Activated T-cell treated with anti-CD3 and anti-CD28 coated beads, Interleukin-2, amount 50 U/mL, for 72 hours (primary cell): ENCODE data around the gene SERPINH1. TPM values are rescaled to one million over a fixed set of nuclear protein-coding genes. Genes with fewer than 3 reads are reported as not detected.

Experiments used
- ATAC-seq, 2 donors: fragments of 150-1000 bp; cut with Tn5 transposase; replicated peaks in 1 of 2; 2 replicates each; pipeline ENCODE4 v1.10.0; 2021; ENCODE audit warnings: moderate library complexity in 2 of 2, mild to moderate bottlenecking in 1 of 2
- DNase-seq, 2 donors: peaks; one replicate each; pipeline ENCODE4 v3.0.0; 2021 to 2022; ENCODE audit warnings: mixed read lengths in 1 of 2
- H3K27ac Mint-ChIP-seq: one replicate; pipeline ENCODE4 v1.8.0; 2022; ENCODE audit warnings: mild to moderate bottlenecking, moderate library complexity, mixed read lengths
- H3K27me3 Mint-ChIP-seq: one replicate; pipeline ENCODE4 v1.8.0; 2022; ENCODE audit warnings: low read depth, mixed read lengths
- H3K36me3 Mint-ChIP-seq, 2 donors: one replicate each; pipeline ENCODE4 v1.8.0; 2022; ENCODE audit warnings: mixed read lengths in 2 of 2, mild to moderate bottlenecking in 1 of 2; ENCODE audit not compliant: insufficient read depth in 2 of 2
- H3K4me1 Mint-ChIP-seq: one replicate; pipeline ENCODE4 v1.8.0; 2022; ENCODE audit warnings: low read depth, mixed read lengths
- H3K4me3 Mint-ChIP-seq, 2 donors: one replicate each; pipeline ENCODE4 v1.8.0; 2022; ENCODE audit warnings: mild to moderate bottlenecking in 2 of 2, mixed read lengths in 2 of 2, moderate library complexity in 2 of 2
- H3K9me3 Mint-ChIP-seq, 2 donors: one replicate each; pipeline ENCODE4 v1.8.0; 2022; ENCODE audit warnings: mixed read lengths in 2 of 2
- total RNA-seq, 2 donors: library from RNA; stranded (reverse); gene quantifications; one replicate each; pipeline ENCODE4 v1.2.3, GENCODE V29; 2022

The SERPINH1 gene
- total RNA-seq, 2 donors from 2014 or later, result 17.3 to 20.4 TPM

- Mint-ChIP-seq H3K27me3 (peaks cover 13% of the 10 kb centered on the region), H3K36me3 (no peaks in the 10 kb centered on the region)
Observed at GRCh38 chr11:75525433-75526191, 36.4 kb upstream of the SERPINH1 start, which contains the start of gene GDPD5. Gene GDPD5 (minus strand): TSS chr11:75525941. CDS start chr11:75477735, 48,206 bp downstream.

DNA sequence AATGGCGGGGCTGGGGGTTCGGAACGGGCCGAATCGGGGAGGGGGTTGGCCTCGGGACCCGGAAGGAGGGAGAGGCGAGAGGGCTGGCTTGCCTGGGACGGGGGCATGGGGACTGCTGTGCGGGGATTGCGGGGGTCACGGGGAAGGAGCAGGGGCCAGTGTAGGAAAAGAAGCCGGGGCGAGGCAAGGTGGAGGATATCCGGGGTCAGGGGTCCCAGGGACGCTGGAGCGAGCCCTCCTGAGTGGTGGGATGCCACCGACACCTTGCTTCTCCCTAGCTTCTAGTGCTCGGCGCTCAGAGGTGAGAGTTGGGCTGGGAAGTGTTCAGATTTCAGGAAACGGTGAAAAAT, 35.9 kb upstream of the SERPINH1 start:
- H3K27ac Mint-ChIP-seq, result no peak overlapping the region
- no peak for ATAC-seq
- H3K4me1 Mint-ChIP-seq, result peaks cover 27% of the 10 kb centered on the region
- H3K4me3 Mint-ChIP-seq, result peak overlapping the region; percentile 76 to 85
- H3K27me3 Mint-ChIP-seq, result peaks cover 13% of the 10 kb centered on the region
- H3K9me3 Mint-ChIP-seq, result no peaks in the 10 kb centered on the region
- no peak for DNase-seq
- H3K36me3 Mint-ChIP-seq, result no peaks in the 10 kb centered on the region

More at GRCh38 chr11:75525433-75526191, 36.4 kb upstream of the SERPINH1 start, which contains the start of gene GDPD5:
- ATAC-seq (peak; percentile 90 to 95), DNase-seq (peak; percentile 92 to 93)
- H3K27ac Mint-ChIP-seq, result no peak within 1 kb of the TSS
- peaks cover 27% of the 10 kb centered on the region for H3K4me1 Mint-ChIP-seq
- H3K9me3 Mint-ChIP-seq, result no peaks in the 10 kb centered on the region
- peak within 1 kb of the TSS; percentile 83 to 85 for H3K4me3 Mint-ChIP-seq

DNA sequence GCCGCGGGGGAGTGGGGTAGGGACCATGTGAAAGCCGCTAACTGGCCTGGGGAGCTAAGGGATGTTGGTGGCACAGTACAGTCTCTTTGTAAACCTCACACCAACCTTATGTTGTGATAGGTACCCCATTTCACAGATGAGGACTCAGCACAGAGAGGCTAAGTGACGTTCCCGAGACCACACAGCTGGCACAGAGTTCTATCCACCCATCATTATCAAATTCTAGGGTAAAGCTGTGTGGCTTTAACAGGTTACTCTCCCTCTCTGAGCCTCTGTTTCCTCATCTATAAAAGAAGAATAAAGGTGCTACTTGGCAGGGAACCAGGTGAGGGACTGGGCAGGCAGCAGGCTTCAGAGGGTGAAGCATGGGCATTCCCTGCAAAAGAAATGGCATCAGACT, 34.9 kb upstream of the SERPINH1 start:
- Mint-ChIP-seq H3K27ac (no peak overlapping the region), H3K9me3 (no peaks in the 10 kb centered on the region)
- no peak for ATAC-seq

DNA sequence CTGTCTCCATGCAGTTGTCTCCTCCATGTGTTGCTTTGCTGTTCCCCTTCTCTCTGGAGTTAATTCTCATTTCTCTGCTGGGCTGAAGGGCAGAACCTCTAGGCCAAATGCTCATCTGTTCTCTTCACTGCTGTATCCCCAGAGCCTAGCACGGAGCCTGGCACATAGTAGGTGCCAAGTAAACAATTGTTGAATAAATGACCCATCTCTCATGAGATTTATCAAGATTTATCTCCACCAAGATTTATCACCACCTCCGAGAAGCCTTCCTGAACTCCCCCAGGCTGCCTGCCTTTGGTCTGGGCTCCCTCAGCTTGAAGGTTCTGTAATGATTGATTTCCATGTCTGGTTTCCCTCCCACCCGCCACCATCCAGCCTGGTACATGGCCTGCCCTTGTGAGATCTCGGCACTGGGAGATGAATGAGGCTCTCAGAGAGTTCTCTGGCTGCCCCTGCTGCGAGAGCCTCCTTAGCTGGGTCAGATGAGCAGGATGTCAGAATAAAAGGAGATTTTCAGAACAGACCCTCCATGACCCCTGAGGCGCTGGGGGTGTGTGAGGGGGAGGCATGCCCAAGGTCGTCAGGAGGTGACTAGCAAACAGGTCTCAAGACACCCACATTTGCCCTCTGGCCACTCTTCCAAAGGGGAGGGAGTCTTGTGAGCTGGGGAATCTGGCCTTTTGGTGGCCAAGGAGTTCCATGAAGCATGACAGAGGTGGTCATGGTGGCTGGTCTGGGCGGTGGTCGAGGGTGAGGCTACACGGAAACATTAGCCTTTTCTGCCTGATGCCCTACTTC, 33.9 kb upstream of the SERPINH1 start:
- no peak for ATAC-seq
- H3K36me3 Mint-ChIP-seq, result no peaks in the 10 kb centered on the region
- no peaks in the 10 kb centered on the region for H3K9me3 Mint-ChIP-seq
- peaks cover 13% of the 10 kb centered on the region for H3K27me3 Mint-ChIP-seq
- DNase-seq, result no peak
- H3K4me1 Mint-ChIP-seq, result peaks cover 37% of the 10 kb centered on the region
- peak overlapping the region; percentile 42 to 85 for H3K4me3 Mint-ChIP-seq
- no peak overlapping the region for H3K27ac Mint-ChIP-seq

More for the DNA sequence above, 34.9 kb upstream of the SERPINH1 start:
- no peak for DNase-seq
- Mint-ChIP-seq H3K36me3 (no peaks in the 10 kb centered on the region), H3K27me3 (peaks cover 13% of the 10 kb centered on the region), H3K4me3 (peak overlapping the region; percentile 37 to 85), H3K4me1 (peaks cover 35% of the 10 kb centered on the region)

DNA sequence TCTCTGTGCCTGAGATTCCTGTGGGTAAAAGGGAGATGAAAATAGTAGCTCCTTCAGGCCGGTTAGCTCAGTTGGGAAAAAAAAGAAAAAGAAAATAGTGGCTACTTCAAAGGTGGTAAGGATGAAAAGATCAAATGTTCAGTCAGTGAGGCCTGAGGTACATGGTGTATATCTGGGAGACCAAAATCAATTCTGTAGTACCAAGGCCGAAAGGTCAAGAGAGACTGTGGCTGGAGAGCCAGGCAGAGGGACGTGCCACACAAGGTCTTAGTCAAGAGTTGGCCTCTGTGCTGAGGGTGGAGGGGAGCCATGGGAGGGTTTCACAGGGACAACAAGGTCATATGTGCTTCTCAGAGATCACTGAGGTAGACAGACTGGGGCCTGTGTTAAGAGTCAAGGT, 31.5 kb upstream of the SERPINH1 start:
- Mint-ChIP-seq H3K9me3 (no peaks in the 10 kb centered on the region), H3K27ac (no peak overlapping the region), H3K4me3 (no peak overlapping the region), H3K27me3 (no peaks in the 10 kb centered on the region), H3K36me3 (no peaks in the 10 kb centered on the region), H3K4me1 (peaks cover 21% of the 10 kb centered on the region)
- ATAC-seq (no peak), DNase-seq (no peak)

GRCh38 chr11:75531325-75531724, 30.7 kb upstream of the SERPINH1 start:
- H3K9me3 Mint-ChIP-seq, result no peaks in the 10 kb centered on the region
- H3K27me3 Mint-ChIP-seq, result no peaks in the 10 kb centered on the region
- H3K4me3 Mint-ChIP-seq, result no peak overlapping the region
- DNase-seq (no peak), ATAC-seq (no peak)
- no peaks in the 10 kb centered on the region for H3K36me3 Mint-ChIP-seq
- no peak overlapping the region for H3K27ac Mint-ChIP-seq
- peaks cover 25% of the 10 kb centered on the region for H3K4me1 Mint-ChIP-seq

DNA sequence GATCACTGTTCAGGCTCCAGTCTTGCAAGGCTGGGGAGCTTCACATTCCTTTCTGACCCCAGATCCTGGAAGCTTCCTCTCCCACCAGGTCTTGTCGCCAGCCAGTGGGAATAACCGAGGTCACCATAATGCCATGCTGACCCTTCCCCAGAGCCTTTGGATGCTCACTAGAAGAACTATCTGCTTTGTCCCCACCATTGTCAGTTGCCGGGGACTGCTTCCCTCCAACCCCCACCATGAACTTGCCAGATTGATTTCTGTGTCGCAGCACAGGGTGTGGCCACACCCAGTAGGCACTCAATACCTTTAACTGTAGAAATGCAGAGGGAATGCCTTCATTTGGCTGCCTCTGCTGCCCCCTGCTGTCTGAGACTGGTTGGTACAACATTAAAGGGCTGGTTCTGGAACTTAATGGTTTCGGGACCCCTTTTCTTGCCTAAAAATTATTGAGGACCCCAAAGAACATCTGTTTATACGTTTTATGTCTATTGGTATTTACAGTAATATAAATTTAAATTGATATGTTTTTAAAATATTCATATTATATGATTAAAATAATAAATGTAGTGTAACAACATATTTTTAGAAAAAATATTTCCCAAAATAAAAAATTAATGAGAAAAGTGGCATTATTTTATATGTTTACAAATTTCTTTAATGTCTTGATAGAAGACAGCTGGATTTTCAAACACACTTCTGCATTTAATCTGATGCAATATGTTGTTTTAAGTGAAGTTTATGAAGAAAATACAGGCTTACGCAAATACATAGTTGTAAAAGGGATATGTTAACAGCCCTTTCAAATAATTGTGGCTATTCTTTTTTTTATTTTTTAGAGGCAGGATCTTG, 29.6 kb upstream of the SERPINH1 start:
- H3K4me1 Mint-ChIP-seq, result peaks cover 29% of the 10 kb centered on the region
- peak; percentile 78 to 84 for DNase-seq
- H3K36me3 Mint-ChIP-seq, result no peaks in the 10 kb centered on the region
- H3K27me3 Mint-ChIP-seq, result no peaks in the 10 kb centered on the region
- no peak overlapping the region for H3K4me3 Mint-ChIP-seq
- H3K27ac Mint-ChIP-seq, result no peak overlapping the region
- H3K9me3 Mint-ChIP-seq, result no peaks in the 10 kb centered on the region
- peak; percentile 55 to 59 for ATAC-seq

DNA sequence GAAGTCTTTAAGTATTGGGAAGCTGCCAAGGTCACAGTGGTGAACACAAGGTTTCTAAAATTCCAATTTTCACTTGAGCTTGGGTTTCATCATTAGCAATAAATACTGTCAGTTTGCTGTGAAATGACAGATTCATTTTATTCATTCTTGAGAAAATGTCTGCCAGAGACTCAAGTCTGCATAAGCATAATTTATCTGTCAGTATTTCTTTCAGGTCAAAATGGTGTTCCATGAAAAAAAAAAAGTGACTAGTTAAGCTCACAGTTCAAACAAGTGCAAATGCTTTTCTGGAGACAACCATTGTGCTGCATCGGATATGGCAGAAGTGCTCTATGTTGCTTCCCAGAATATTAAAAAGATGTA, 28.2 kb upstream of the SERPINH1 start:
- Mint-ChIP-seq H3K27ac (no peak overlapping the region), H3K9me3 (no peaks in the 10 kb centered on the region), H3K4me1 (peaks cover 42% of the 10 kb centered on the region), H3K27me3 (peaks cover 7% of the 10 kb centered on the region), H3K36me3 (no peaks in the 10 kb centered on the region), H3K4me3 (no peak overlapping the region)
- ATAC-seq, result no peak
- no peak for DNase-seq

- DNase-seq (no peak), ATAC-seq (no peak)
- Mint-ChIP-seq H3K27ac (no peak overlapping the region), H3K27me3 (peaks cover 7% of the 10 kb centered on the region), H3K4me3 (no peak overlapping the region), H3K4me1 (peaks cover 42% of the 10 kb centered on the region), H3K36me3 (no peaks in the 10 kb centered on the region), H3K9me3 (no peaks in the 10 kb centered on the region)
Observed at GRCh38 chr11:75534259-75535069, 27.6 kb upstream of the SERPINH1 start.

GRCh38 chr11:75535071-75535470, 27.0 kb upstream of the SERPINH1 start:
- H3K27me3 Mint-ChIP-seq, result peaks cover 7% of the 10 kb centered on the region
- H3K4me3 Mint-ChIP-seq, result no peak overlapping the region
- DNase-seq (no peak), ATAC-seq (no peak)
- H3K36me3 Mint-ChIP-seq, result no peaks in the 10 kb centered on the region
- no peaks in the 10 kb centered on the region for H3K9me3 Mint-ChIP-seq
- H3K4me1 Mint-ChIP-seq, result peaks cover 42% of the 10 kb centered on the region
- H3K27ac Mint-ChIP-seq, result no peak overlapping the region

DNA sequence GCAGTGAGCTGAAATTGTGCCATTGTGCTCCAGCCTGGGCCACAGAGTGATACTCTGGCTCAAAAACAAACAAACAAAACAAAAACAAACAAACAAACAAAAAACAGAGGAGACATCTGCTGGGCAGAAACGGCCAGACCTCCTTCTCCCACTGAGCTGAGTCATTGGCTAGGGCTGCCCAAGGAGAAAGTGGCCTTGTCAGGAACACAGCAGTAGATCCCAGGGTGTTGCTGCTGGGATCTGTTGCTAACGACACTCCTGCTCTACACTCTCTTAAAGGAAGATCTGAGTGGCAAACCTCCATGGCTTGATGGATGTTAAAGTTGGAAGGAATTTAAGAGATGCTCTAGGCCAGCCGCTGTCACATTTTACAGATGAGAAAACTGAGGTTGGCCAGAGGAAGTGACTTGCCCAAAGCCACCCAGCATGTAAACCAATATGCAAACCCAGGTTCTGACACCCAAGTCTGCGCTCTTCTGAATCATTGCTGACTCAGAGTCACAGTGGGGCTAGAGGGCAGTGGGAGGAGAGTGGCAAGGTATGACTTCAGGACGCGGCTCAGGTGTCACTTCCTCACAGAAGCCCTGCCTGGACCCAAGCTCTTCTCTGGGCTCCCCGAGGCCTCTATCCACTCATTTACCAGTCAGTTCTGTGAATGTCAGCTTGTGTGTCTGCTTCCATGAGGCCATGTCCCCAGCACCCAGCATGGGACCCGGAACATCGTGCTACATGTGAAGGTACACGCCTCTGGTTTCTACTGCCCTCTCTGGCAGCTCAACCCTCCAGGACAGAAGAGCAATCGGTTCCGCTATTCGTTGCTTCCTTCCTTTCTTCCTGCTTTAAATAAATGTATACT, 25.0 kb upstream of the SERPINH1 start:
- peak overlapping the region; percentile 31 for H3K27ac Mint-ChIP-seq
- H3K4me1 Mint-ChIP-seq, result peaks cover 36% of the 10 kb centered on the region
- peak overlapping the region; percentile 3 to 33 for H3K4me3 Mint-ChIP-seq
- DNase-seq, result peak; percentile 71 to 78
- ATAC-seq, result peak; percentile 96
- H3K9me3 Mint-ChIP-seq, result no peaks in the 10 kb centered on the region
- H3K36me3 Mint-ChIP-seq, result no peaks in the 10 kb centered on the region
- peaks cover 7% of the 10 kb centered on the region for H3K27me3 Mint-ChIP-seq
